Measurements from ENCODE around the gene COL20A1. TPM values are rescaled to one million over a fixed set of nuclear protein-coding genes. Genes with fewer than 3 reads are reported as not detected.

The COL20A1 gene
- total and polyA plus RNA-seq, 2 of the 13 experiments (the other 11 are each of a cell fraction or from before 2014, with no cell fraction given), result not detected

GRCh38 chr20:63351326-63351700 lies 58.3 kb downstream of the COL20A1 start:
- H3K4me3 ChIP-seq (replicated peaks in 1 of 3; ENCODE audit: insufficient read depth in 1 of 3, low read depth in 2 of 3, low read length in 3 of 3), result no peak overlapping the region
- CTCF ChIA-PET (ENCODE audit: low intra/inter-chr PET ratio, low total read pairs), result no interaction called here
- H2AFZ ChIP-seq (ENCODE audit: low read length), result no peak overlapping the region
- no peak overlapping the region for H3K4me2 ChIP-seq (ENCODE audit: low read depth, low read length)
- no peaks in the 10 kb centered on the region for H3K36me3 ChIP-seq (replicated peaks in 1 of 2; ENCODE audit: control insufficient read depth in 1 of 2, insufficient read depth in 2 of 2, low read length in 2 of 2)
- BruUV-seq (replicated peaks), result no TSS peak
- FAIRE-seq (no peak), DNase-seq (ENCODE audit: low spot score) (no peak), ATAC-seq (no peak)
- H3K27ac ChIP-seq (ENCODE audit: extremely low read length, insufficient read depth, low read length), result no peak overlapping the region
- H3K27me3 ChIP-seq (ENCODE audit: control insufficient read depth in 1 of 2, insufficient read depth in 2 of 2, low read length in 2 of 2), result peaks cover 11 to 21% of the 10 kb centered on the region in 2 experiments; a peak in 4 of 5 replicates
- in situ Hi-C loops (cut with HindIII; ENCODE audit: extremely low pct_ligation_motif_present, low pct_unique_long_range_greater_than_20kb), result no loop called here
- no peaks in the 10 kb centered on the region for H3K4me1 ChIP-seq (ENCODE audit: insufficient read depth, low read length)
- H3K9me3 ChIP-seq (ENCODE audit: low read length), result no peaks in the 10 kb centered on the region
- no peaks in the 10 kb centered on the region; the same call in 1 of the 2 replicates for H4K20me1 ChIP-seq (ENCODE audit: insufficient read depth, low read length)
- no peaks in the 10 kb centered on the region for H3K79me2 ChIP-seq (ENCODE audit: insufficient read depth, low read length)
- POLR2A ChIA-PET, result no interaction called here
- H3K9ac ChIP-seq (ENCODE audit: insufficient read depth, low read depth, low read length), result no peak overlapping the region
- intact Hi-C loops (cut with micrococcal nuclease; ENCODE audit: unreplicated experiment), result no loop called here
- 85% methylated on average over 12 of the region's 12 CpGs for WGBS (ENCODE audit: low lambda C conversion rate)
- TF ChIP-seq, protein P1, sequence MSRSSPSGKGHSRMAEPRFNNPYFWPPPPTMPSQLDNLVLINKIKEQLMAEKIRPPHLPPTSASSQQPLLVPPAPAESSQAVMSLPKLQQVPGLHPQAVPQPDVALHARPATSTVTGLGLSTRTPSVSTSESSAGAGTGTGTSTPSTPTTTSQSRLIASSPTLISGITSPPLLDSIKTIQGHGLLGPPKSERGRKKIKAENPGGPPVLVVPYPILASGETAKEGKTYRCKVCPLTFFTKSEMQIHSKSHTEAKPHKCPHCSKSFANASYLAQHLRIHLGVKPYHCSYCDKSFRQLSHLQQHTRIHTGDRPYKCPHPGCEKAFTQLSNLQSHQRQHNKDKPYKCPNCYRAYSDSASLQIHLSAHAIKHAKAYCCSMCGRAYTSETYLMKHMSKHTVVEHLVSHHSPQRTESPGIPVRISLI (CRISPR knock-in tag; IDR thresholded peaks at IDR 0.05; ENCODE audit: borderline replicate concordance), result no peak
- TF ChIP-seq, protein P2, sequence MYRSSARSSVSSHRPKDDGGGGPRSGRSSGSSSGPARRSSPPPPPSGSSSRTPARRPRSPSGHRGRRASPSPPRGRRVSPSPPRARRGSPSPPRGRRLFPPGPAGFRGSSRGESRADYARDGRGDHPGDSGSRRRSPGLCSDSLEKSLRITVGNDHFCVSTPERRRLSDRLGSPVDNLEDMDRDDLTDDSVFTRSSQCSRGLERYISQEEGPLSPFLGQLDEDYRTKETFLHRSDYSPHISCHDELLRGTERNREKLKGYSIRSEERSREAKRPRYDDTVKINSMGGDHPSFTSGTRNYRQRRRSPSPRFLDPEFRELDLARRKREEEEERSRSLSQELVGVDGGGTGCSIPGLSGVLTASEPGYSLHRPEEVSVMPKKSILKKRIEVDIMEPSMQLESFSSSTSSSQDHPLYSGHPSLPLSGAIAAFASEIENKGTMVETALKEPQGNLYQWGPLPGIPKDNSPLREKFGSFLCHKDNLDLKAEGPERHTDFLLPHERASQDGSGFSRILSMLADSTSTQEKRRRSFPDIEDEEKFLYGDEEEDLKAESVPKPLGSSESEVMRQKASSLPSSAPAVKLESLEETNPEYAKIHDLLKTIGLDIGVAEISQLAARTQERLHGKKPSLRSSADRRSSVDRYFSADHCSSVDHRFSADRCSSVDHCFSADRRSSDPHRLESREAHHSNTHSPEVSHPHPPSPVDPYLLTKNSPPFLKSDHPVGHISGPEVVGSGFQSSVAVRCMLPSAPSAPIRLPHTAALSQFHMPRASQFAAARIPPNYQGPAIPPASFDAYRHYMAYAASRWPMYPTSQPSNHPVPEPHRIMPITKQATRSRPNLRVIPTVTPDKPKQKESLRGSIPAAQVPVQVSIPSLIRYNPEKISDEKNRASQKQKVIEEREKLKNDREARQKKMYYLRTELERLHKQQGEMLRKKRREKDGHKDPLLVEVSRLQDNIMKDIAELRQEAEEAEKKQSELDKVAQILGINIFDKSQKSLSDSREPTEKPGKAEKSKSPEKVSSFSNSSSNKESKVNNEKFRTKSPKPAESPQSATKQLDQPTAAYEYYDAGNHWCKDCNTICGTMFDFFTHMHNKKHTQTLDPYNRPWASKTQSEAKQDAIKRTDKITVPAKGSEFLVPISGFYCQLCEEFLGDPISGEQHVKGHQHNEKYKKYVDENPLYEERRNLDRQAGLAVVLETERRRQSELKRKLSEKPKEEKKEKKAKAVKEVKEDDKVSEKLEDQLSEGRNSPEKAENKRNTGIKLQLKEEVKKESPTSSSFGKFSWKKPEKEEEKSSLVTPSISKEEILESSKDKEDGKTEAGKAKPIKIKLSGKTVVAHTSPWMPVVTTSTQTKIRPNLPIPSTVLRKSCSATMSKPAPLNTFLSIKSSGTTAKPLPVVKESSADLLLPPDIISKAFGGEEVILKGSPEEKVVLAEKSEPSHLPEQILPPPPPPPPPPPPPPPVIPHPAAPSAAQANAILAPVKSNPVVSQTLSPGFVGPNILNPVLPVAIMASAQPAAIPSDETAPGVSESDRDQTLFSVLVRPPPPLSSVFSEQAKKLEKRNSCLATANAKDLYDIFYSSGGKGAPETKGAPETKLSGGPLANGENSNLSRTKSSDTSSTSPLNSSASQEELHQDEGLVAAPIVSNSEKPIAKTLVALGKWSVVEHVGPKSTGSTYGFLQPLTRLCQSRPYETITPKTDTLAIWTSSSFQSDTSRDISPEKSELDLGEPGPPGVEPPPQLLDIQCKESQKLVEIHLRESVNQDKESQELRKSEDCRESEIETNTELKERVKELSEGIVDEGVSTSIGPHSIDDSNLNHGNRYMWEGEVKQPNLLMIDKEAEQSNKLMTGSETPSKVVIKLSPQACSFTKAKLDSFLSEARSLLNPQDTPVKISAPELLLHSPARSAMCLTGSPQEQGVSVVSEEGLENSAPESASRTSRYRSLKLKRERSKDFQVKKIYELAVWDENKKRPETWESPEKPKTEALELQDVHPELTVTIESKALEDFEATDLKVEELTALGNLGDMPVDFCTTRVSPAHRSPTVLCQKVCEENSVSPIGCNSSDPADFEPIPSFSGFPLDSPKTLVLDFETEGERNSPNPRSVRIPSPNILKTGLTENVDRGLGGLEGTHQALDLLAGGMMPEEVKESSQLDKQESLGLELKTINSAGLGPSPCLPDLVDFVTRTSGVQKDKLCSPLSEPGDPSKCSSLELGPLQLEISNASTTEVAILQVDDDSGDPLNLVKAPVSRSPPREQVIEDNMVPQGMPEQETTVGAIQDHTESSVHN (CRISPR knock-in tag; IDR thresholded peaks at IDR 0.05), result no peak
- TF ChIP-seq ZNF639 (CRISPR knock-in tag; conservative IDR thresholded peaks at IDR 0.05) (no peak), CEBPB (IDR thresholded peaks at IDR 0.05; ENCODE audit: borderline replicate concordance, low read depth, low read length) (no peak), RFXAP (CRISPR knock-in tag; IDR thresholded peaks at IDR 0.05; ENCODE audit: borderline replicate concordance) (no peak), TCF7L2 (IDR thresholded peaks at IDR 0.05; ENCODE audit: low read depth, low read length) (no peak), REL (CRISPR knock-in tag; conservative IDR thresholded peaks at IDR 0.05) (no peak), ZNF343 (CRISPR knock-in tag; IDR thresholded peaks at IDR 0.05) (no peak), ZNF331 (CRISPR knock-in tag; IDR thresholded peaks at IDR 0.05) (no peak)
- TF ChIP-seq, protein P3, sequence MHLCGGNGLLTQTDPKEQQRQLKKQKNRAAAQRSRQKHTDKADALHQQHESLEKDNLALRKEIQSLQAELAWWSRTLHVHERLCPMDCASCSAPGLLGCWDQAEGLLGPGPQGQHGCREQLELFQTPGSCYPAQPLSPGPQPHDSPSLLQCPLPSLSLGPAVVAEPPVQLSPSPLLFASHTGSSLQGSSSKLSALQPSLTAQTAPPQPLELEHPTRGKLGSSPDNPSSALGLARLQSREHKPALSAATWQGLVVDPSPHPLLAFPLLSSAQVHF (CRISPR knock-in tag; IDR thresholded peaks at IDR 0.05), result no peak
- TF ChIP-seq, protein P4, sequence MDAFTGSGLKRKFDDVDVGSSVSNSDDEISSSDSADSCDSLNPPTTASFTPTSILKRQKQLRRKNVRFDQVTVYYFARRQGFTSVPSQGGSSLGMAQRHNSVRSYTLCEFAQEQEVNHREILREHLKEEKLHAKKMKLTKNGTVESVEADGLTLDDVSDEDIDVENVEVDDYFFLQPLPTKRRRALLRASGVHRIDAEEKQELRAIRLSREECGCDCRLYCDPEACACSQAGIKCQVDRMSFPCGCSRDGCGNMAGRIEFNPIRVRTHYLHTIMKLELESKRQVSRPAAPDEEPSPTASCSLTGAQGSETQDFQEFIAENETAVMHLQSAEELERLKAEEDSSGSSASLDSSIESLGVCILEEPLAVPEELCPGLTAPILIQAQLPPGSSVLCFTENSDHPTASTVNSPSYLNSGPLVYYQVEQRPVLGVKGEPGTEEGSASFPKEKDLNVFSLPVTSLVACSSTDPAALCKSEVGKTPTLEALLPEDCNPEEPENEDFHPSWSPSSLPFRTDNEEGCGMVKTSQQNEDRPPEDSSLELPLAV (CRISPR knock-in tag; conservative IDR thresholded peaks at IDR 0.05; ENCODE audit: low read depth), result no peak
